ENCODE data around the gene OSBPL10. TPM values are rescaled to one million over a fixed set of nuclear protein-coding genes. Genes with fewer than 3 reads are reported as not detected.

The OSBPL10 gene
- total and polyA plus RNA-seq, 2 experiments from 2014 or later, result 2.4 to 8.1 TPM

- Histone ChIP-seq H3K27ac (no peak overlapping the region), H3K36me3 (ENCODE audit: low read depth) (no peaks in the 10 kb centered on the region), H2AFZ (no peak overlapping the region), H3F3A (ENCODE audit: insufficient read depth) (no peaks in the 10 kb centered on the region), H3K4me1 (ENCODE audit: insufficient read depth) (no peaks in the 10 kb centered on the region), H3K9me2 (ENCODE audit: insufficient read depth) (no peaks in the 10 kb centered on the region), H3K4me2 (ENCODE audit: unreplicated experiment) (no peak overlapping the region), H3K9ac (no peak overlapping the region), H4K20me1 (ENCODE audit: insufficient read depth) (no peaks in the 10 kb centered on the region), H3K4me3 (no peak overlapping the region), H3K79me2 (ENCODE audit: insufficient read depth) (no peaks in the 10 kb centered on the region), H3K9me3 (ENCODE audit: low read depth) (no peaks in the 10 kb centered on the region), H3K27me3 (replicated peaks; ENCODE audit: insufficient read depth) (no peaks in the 10 kb centered on the region)
- DNase-seq, result no peak
- in situ Hi-C loops (cut with MboI), result no loop called here
- TF ChIP-seq EZH2phosphoT487 (IDR thresholded peaks at IDR 0.05; ENCODE audit: insufficient read depth, low read depth) (no peak), EZH2 (IDR thresholded peaks at IDR 0.05; ENCODE audit: insufficient read depth, poor library complexity, severe bottlenecking) (no peak)
- 86 to 87% methylated on average over 1 of the region's 1 CpG for WGBS, 2 experiments (ENCODE audit: low coverage in 1 of 2, low lambda C conversion rate in 2 of 2, missing lambda C conversion rate in 2 of 2)
These were observed 74.9 kb downstream of the OSBPL10 start for GRCh38 chr3:31906182-31906581.

GRCh38 chr3:31903686-31904431 is 77.2 kb downstream of the OSBPL10 start:
- no peak overlapping the region for H2AFZ ChIP-seq
- no peaks in the 10 kb centered on the region for H3K9me3 ChIP-seq (ENCODE audit: low read depth)
- H3K79me2 ChIP-seq (ENCODE audit: insufficient read depth), result no peaks in the 10 kb centered on the region
- TF ChIP-seq EZH2phosphoT487 (IDR thresholded peaks at IDR 0.05; ENCODE audit: insufficient read depth, low read depth), result no peak
- TF ChIP-seq EZH2 (IDR thresholded peaks at IDR 0.05; ENCODE audit: insufficient read depth, poor library complexity, severe bottlenecking), result no peak
- no peak for DNase-seq
- H3K27me3 ChIP-seq (replicated peaks; ENCODE audit: insufficient read depth), result no peaks in the 10 kb centered on the region
- no peak overlapping the region for H3K9ac ChIP-seq
- no peaks in the 10 kb centered on the region for H3K9me2 ChIP-seq (ENCODE audit: insufficient read depth)
- H3K27ac ChIP-seq, result no peak overlapping the region
- in situ Hi-C loops (cut with MboI), result no loop called here
- no peak overlapping the region for H3K4me2 ChIP-seq (ENCODE audit: unreplicated experiment)
- no peak overlapping the region for H3K4me3 ChIP-seq
- WGBS, 2 experiments (ENCODE audit: low coverage in 1 of 2, low lambda C conversion rate in 2 of 2, missing lambda C conversion rate in 2 of 2), result 88 to 91% methylated on average over 7 of the region's 7 CpGs
- no peaks in the 10 kb centered on the region for H4K20me1 ChIP-seq (ENCODE audit: insufficient read depth)
- H3F3A ChIP-seq (ENCODE audit: insufficient read depth), result no peaks in the 10 kb centered on the region
- H3K4me1 ChIP-seq (ENCODE audit: insufficient read depth), result no peaks in the 10 kb centered on the region
- no peaks in the 10 kb centered on the region for H3K36me3 ChIP-seq (ENCODE audit: low read depth)

- no peaks in the 10 kb centered on the region for H3K9me2 ChIP-seq (ENCODE audit: insufficient read depth)
- no peak overlapping the region for H3K4me3 ChIP-seq
- no peaks in the 10 kb centered on the region for H3K79me2 ChIP-seq (ENCODE audit: insufficient read depth)
- H3K4me2 ChIP-seq (ENCODE audit: unreplicated experiment), result no peak overlapping the region
- H3K4me1 ChIP-seq (ENCODE audit: insufficient read depth), result no peaks in the 10 kb centered on the region
- in situ Hi-C loops (cut with MboI), result no loop called here
- DNase-seq, result no peak
- TF ChIP-seq EZH2phosphoT487 (IDR thresholded peaks at IDR 0.05; ENCODE audit: insufficient read depth, low read depth) (no peak), EZH2 (IDR thresholded peaks at IDR 0.05; ENCODE audit: insufficient read depth, poor library complexity, severe bottlenecking) (no peak)
- no peak overlapping the region for H3K27ac ChIP-seq
- H3K9me3 ChIP-seq (ENCODE audit: low read depth), result no peaks in the 10 kb centered on the region
- no peak overlapping the region for H3K9ac ChIP-seq
- H3F3A ChIP-seq (ENCODE audit: insufficient read depth), result no peaks in the 10 kb centered on the region
- H3K27me3 ChIP-seq (replicated peaks; ENCODE audit: insufficient read depth), result 0 out of 2 replicates have a peak, but pooled peaks cover 6% of the 10 kb centered on the region
- no peaks in the 10 kb centered on the region for H4K20me1 ChIP-seq (ENCODE audit: insufficient read depth)
- H2AFZ ChIP-seq, result no peak overlapping the region
- no peaks in the 10 kb centered on the region for H3K36me3 ChIP-seq (ENCODE audit: low read depth)
These were observed 80.5 kb downstream of the OSBPL10 start for GRCh38 chr3:31900583-31900982.

- Histone ChIP-seq H3F3A (ENCODE audit: insufficient read depth) (no peaks in the 10 kb centered on the region), H3K36me3 (ENCODE audit: low read depth) (no peaks in the 10 kb centered on the region), H3K4me3 (no peak overlapping the region), H4K20me1 (ENCODE audit: insufficient read depth) (no peaks in the 10 kb centered on the region), H3K79me2 (ENCODE audit: insufficient read depth) (no peaks in the 10 kb centered on the region), H3K4me2 (ENCODE audit: unreplicated experiment) (no peak overlapping the region), H3K9me2 (ENCODE audit: insufficient read depth) (no peaks in the 10 kb centered on the region), H3K4me1 (ENCODE audit: insufficient read depth) (no peaks in the 10 kb centered on the region), H3K9me3 (ENCODE audit: low read depth) (no peaks in the 10 kb centered on the region), H3K9ac (no peak overlapping the region), H2AFZ (no peak overlapping the region), H3K27ac (no peak overlapping the region), H3K27me3 (replicated peaks; ENCODE audit: insufficient read depth) (0 out of 2 replicates have a peak, but pooled peaks cover 13% of the 10 kb centered on the region)
- 59 to 74% methylated on average over 6 of the region's 6 CpGs for WGBS, 2 experiments (ENCODE audit: low coverage in 1 of 2, low lambda C conversion rate in 2 of 2, missing lambda C conversion rate in 2 of 2)
- no peak for DNase-seq
- in situ Hi-C loops (cut with MboI), result no loop called here
- TF ChIP-seq EZH2 (IDR thresholded peaks at IDR 0.05; ENCODE audit: insufficient read depth, poor library complexity, severe bottlenecking) (no peak), EZH2phosphoT487 (IDR thresholded peaks at IDR 0.05; ENCODE audit: insufficient read depth, low read depth) (no peak)
These were observed 84.2 kb downstream of the OSBPL10 start for GRCh38 chr3:31896648-31897433.

Data from GM23248 (cell line).